ENCODE data around the gene PEX26.

- TF ChIP-seq CTCF (IDR thresholded peaks at IDR 0.05) (no peak), EP300 (IDR thresholded peaks at IDR 0.05) (no peak)
Observed at GRCh38 chr22:18147791-18148190, 70.0 kb downstream of the PEX26 start.
